Stimulated activated CD4-positive, alpha-beta T cell treated with anti-CD3 and anti-CD28 coated beads, Interleukin-12 subunit alpha, Interleukin-12 subunit beta, amount 100 ng/mL, for 4 hours (primary cell): ENCODE results near the gene CDC42BPG.

Experiments used
- DNase-seq: peaks from one replicate; pipeline ENCODE4 v3.0.0-alpha.2; 2020

The CDC42BPG gene

DNA sequence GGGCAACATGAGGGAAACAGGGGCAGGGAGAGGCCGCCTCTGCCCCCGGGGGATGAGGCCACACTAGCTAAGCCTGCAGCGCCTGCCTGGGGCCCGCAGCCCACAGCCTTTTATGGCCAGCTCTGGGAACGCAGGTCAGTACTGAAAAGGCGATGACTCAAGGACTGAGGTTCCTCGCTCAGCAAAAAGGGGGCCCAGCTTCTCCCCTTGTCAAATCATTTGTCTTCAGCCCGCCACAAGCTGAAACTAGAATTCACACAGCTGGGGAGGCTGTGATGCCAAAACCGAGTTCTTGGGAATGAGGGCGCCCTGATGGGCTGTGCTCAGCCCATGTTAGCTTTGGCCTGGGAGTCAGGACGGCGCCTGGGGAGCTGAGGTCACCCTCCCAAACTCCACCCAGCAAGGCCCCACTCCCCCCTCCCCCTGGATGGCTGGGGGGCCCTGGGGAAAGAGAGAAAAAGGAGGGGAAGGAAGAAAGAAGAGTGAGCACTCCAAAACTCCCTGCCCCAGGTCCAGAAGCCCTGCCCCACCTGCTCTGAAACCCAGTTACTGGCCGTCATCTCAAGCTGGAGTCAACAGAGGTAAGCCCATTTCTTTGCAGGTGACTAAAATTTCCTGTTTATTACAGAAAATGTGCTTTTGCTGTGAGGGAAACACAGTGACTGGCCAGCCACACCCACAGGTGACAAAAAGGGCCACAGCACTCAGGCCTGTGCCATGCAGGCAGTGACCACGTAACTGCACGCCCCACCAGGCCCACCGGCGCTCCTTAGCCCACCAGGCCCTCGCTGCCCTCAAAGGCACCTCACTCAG lies 20.2 kb upstream of the CDC42BPG start:
- no peak for DNase-seq

DNA sequence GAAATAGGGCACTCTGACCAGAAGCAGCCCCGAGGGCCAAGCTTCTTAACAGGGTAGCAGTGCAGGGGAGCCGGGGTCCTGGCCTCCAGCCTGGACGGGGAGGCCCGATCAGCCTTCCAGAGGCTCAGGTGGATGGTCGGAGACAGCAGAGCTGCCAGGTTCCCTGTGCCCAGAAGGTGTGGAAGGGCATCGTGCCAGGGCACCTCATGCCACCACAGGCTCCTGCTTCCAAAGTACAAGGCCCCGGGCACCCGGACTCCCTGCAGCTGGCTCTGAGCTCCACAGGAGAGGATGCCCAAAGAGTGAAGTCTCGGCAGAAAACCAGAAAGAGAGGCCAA lies 19.7 kb upstream of the CDC42BPG start:
- no peak for DNase-seq

DNA sequence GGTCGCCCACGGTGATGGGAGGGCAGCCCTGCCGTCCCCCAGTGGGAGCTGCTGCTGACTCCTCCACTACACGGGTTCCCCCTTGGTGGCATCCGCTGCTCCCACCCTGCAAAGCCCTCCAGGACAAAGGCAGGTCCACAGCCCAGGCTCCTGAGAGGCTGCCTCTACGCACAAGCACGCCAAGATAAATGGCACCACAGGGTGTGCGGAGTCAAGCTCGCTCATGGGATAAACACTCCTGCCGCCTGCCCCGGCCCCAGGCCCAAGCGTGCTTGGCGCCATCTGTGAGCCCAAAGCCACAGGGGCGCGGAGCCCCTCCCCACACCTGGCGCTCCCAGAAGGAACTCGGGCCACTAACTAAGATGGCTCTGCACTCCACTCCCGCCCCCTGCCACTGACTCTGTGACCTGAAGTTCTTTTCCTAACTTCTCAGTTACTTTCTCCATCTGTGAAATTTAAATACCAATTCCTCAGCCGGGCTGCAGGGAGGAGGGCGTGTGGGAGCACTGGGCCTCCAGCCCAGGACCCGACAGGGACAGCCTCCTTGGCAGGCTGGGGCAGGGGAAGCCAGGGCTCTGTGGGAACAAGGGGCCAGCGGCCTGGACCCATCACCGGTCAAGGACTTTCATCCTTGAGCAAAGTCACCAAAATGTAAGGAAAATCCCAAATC lies 19.1 kb upstream of the CDC42BPG start:
- DNase-seq: no peak

DNA sequence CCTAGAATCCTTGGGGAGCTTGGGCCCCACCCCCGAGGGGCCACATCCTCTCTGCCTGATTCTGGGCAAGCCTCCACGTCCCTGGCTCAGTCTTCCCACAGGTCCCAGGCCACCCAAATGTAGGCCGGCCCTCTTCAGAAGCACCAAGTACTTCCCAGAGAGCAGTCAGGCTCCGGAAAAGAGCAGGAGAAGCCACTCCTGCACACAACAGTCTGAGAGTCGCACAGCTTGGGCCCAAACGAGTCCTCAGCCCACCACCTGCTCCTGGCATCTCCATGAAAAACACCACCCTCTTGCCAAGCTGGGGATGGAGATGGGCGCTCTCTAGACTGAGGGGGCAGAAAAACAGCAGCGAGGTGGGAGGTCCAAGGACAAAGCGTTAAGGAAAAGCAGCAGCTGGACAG lies 18.5 kb upstream of the CDC42BPG start:
- DNase-seq: no peak

DNA sequence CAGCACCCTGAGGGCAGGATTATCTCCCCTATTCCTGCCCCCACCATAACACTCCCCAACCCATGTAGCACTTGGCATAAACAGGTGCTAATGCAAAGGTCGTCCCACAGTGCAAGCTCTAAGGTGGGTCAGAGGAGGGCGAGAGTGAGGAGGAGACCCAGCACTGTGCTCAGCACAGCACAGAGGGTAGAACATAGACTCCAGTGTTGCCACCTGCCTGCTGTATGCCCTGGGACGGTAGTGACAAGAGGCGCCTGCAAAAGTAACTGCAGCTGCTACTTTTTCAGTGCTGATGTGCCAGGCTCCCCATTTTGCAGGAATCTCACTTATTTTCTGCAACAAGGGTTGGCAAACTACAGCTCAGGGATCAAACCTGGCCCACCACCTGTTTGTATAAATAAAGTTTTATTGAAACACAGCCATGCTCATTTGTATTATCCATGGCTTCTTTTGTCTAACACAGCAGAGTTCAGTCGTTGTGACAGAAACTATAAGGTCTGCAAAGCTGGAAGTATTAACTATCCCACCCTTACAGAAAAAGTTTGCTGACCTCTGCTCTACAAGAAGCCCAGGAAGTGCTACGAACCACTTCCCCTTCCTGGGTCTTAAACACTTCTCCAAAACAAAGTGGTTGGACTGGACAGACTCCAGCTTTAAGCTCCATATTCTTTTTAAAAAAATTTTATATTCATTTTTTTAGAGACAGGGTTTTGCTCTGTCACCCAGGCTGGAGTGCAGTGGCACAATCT lies 16.9 kb upstream of the CDC42BPG start:
- no peak for DNase-seq

DNA sequence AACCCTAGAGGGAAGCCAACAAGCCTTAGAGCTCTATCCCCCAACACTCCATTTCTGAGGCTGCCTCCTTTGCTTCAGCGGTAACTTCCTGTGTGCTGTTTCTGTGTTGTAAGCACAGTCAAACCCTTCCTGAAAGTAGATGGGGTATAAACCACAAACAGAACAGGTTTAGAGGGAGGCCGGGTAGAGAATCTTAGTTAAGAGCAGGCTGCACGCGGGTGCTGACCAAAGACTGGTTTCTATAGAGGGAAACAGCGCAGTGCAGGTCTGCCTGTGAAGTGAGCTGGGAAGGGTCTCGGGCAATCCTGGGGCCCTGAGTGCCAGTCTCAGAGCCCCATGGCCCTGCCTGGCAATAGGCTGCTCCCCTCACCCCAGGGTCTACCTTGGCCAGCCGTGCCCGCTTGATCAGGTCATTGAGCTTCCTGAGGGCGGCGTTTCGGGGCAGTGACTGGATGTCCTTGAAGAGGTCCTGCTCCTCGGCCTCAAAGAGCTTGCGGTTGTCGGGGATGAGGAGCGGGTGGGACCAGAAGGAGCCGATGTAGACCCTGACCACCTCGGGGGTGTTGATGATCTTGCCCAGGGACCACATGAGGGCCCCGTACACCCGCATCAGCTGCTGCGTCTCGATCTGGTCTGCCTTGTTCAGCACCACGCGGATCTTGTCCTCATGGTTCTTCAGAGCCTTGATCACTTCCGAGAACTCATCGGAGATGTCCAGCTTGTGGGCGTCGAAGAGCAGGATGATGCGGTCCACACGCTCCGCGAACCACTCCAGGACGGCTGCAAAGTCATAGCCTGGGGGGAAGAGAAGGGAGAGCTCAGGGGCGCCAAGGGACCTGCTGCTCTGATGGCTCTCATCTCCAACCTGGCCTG lies 15.3 kb upstream of the CDC42BPG start:
- no peak for DNase-seq

DNA sequence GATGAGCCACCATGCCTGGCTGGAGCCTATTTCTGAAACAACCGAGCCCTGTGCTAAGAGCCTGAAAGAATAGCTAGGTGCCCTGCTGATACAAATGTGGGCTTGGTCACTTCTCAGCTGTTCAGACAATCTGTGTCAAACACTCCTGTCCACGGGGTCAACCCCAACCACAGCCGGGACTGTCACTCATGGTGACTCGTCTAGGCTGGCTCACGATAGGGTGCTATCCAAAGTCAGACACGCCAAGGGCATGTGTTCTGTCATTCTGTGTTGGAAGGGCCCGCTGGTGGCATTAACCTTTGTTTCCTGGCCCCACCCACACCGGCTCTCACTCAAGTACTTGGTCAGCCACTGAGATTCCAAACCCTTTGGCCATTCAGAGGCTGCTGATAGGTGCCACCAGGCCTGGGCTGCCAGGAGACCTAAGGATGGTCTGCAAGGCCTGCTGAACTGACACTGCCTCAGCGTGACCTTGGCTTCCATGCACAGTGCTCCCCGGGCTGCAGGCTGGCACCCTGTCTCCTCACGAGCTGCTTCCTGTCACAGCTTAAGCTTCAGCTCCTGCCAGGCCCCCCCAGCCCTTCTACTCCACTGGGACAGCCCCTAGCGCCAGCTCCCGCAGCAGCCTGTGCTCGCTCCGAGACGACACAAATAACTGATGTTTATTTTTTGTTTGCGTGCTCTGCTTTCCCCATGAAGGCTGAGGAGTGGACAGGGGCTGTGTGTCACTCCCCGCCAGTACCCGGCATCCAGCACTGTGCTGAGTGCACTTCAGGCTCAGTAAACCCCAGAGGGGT lies 14.2 kb upstream of the CDC42BPG start:
- no peak for DNase-seq

DNA sequence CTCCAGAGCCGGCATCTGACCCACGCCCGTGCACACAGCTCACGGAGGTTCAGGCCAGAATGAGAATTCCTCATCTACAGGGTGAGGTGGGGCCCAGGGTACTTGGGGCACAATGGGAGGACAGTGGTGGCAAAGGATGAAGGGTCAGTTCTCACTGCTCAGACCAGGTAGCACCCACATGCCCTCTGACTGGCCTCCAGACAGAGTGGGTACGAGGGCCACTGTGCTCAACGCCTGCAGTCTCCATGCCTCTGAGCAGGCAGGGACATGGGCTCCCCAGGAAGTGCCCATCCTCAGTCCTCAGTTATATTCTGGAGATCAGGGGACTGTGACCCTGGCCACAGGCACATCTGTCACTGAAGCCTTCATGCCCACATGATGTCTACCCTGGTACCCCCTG lies 13.0 kb upstream of the CDC42BPG start:
- no peak for DNase-seq

DNA sequence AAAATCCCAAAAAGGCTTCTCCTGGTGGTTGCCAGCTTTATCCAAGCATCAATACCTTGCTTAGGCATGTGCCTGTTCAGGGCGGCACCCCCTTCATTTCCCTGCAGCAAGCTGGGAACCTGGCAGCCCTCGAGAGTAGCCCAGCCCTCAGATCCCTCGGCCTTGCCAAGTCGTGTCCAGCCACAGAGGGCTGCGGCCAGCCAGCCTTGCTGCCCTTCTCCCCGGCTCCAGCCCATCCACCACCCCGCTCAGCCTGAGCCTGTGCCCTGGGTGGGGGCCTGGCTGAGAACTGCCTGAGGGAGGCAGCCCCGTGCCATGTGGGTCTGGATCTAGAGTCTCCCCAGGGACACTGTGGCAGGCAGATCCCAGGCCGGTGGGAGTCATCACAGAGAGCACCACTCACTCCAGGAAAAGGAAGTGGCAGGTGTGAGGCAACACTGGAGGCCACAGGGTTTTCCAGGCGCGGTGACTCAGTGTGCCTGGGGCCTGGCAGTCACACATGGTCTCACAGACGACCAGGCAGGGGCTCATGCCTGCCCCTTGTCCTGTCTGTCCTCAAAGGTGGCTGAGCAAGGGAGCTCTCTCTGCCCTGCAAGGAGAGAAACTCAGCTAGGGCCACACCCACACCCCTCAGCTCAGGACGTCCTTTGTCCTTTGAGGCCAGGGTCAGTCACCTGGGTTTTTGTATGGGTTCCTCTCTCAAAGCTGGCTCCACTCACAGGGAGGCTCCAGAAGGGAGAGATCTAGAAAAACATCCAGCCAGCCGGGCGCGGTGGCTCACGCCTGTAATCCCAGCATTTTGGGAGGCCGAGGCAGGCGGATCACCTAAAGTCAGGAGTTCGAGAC lies 12.2 kb upstream of the CDC42BPG start:
- DNase-seq: no peak

DNA sequence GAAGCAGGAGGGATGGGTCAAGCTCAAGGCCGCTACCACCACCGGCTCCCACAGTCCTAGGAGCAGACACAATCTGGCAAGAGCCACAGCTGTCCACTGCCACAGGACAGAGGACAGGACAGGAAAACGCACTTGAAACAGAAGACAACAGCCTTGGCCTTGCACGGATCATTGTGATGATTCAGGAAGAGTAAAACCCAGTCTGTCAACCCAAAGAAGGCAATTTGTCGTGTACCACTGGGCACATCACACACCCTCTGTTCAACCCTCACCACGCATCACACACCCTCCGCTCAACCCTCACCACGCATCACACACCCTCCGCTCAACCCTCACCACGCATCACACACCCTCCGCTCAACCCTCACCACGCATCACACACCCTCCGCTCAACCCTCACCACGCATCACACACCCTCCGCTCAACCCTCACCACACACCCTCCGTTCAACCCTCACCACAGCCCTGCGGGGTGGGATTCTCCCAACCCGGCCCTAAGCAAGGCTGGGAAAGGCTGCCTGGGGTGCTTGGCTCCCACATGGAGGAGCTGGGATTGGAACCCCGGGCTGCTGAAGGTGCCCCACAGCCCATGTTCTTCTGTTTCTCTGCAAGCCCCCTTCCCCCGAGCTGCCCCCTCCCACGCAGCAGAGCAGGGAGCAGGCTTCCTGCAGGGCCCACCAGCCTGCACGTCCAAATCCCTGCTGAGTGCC lies 11.3 kb upstream of the CDC42BPG start:
- no peak for DNase-seq

DNA sequence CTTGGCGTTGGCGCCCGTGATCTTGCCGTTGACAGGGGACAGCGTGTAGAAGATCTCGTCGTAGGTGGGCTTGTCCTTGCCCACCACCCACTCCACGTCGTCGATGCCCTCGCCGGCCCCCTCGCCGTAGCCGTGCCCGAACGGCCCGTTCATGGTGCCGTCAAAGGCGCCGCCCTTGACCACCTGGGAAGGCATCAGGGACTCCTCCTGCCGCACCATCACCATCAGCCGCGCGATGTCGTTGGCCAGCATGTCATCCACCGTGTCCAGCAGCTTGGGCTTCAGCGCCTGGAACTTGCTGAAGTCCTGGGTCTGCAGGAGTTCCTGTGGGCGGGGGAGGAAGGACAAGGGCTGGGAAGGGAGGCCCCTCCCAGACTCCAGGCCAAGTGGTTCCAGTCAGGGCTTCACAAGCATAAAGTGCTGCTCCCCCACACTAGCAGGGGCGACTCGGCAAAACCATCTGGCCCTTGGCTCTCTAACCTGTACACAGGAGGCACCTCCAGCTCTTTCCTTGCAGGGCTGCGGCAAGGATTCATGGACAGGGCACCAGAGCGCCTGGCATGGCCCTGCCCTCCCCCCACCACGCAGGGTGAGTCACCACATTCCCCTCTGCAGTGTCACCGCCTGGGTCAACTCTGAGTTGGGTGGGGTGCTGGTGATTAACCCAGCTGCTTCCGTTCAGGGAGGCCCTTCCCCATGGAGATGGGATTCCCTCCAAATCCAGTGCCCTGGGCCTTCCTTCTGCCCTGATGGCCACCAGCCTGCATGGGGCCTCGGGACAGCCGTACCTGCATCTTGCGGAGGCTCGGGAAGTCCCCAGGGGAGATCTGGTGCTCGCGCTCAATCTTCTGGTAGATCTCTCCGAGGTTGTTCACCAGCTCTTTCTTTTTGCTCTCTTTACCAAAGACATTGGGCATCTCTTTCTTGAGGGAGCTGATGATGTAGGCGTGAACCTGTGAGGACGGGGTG lies 10.4 kb upstream of the CDC42BPG start:
- DNase-seq: no peak

DNA sequence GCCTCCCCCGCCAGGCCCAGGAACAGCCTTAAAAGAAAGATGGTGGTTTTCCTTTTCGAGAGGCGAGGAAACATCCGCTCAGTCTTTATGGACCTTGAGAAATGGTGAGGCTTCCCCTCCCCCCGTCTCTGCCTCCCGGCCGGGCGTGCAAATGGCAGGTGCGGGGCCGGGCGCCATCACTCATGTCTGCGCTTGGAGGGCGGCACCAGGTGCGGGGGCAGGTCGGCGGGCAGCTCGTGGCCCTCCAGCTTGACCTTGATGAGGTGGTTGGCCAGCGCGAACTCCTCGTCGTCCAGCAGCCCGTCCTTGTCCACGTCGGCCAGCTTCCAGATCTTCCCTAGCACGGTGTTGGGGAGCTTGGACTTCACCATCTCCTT lies 9.7 kb upstream of the CDC42BPG start:
- no peak for DNase-seq

DNA sequence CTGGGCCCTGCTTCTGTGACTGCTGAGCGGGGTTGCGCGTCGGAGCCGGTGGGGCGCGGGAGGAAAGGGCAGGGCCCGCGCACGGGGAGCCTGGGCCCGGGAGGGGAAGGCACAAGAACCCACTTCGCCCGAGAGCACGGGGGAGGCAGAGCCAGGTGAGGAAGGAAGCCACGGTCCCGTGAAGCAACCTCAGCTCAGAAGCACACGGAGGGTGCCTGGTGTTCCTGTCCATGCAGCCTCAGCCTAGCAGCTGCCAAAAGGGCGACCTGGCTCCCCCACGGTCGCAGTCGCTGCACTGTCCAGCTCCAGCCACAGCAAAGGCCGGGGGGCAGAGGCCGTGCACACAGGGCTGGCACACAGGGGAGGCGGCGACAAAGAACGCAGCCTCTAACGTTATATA lies 9.3 kb upstream of the CDC42BPG start:
- no peak for DNase-seq

DNA sequence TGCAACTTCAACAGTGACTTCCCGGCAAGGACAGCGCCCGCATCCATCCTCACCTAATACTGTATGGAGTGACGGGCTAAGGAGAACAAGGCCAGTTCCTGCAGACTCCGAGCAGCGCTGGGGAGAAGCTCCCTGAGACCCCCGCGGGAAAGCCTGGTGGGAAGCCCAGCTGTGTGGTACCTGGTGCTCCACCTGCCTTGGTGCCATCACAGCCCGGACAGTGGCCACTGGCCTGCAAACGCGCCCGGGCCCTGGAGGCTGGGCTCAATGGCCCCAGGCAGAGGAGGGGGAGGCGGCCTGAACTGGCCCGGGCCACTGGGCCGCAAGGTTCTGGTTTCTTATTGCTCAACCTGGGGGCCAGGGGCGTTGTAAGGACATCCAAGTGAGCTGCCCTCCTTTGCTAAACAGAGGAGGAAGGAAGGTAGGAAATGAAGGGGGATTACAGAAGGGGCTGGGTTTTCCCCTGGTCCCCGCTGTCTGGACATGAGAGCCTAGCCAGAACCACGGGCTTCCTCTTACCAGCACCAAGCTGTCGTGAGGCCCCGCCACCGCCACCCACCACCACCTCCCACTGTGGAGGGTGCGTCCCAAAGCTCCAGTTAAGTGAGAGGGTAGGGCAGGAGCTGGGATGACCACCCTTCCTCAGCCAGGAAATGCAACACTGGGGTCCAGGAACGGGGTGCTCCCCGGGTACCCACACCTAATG lies 8.5 kb upstream of the CDC42BPG start:
- no peak for DNase-seq

DNA sequence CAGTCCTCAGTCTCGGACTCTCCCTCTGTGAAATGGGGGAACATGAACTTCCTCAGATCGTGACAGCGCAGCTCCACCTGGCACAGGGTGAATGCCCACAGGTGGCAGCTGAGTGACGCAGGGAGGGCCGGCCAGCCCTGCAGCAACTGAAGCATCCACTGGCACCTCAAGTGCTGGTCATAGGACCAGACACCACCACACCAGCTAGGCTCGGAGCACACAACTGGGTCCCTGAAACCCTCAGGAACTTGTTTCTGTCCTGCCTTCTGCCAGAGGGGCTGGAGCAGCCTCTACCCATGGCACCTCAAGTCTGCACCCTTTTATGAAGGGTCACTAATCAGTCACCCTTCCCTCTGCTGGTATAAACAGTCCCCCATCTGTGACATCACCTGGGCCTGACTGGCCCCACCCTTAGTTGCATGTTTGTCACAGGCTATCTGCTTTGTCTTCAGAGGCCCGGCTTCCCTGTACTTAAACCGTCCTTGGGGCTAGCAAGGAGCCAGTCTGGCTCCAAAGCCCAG lies 7.4 kb upstream of the CDC42BPG start:
- no peak for DNase-seq

DNA sequence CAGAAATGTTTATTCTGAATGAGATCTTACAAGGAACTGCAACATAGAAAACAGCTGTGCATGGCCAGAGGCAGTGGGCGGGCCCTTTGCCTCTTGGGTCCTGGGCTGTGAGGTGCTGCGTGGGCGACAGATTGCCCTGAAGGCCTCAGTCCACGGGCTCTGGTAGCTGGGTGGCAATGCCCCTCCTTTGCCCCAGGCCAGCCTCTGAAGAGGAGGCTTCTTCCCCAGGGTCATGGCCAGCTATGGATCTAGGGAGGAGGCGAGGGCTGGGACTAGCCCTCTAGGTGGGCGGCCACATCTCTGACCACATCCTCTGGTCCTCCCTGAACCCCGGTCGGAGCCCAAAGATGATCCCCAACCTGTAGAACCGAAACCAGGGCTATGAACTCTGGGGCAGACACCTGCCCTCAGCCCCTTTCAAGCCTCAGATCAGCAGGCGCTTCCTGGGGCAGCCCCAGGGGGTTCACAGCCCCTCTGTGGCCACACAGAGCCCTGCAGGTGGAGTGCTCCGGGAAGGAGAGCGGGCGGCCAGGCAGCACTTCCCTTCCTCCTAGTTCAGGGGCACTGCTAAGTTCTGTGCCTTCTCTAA lies 6.6 kb upstream of the CDC42BPG start:
- DNase-seq: no peak

DNA sequence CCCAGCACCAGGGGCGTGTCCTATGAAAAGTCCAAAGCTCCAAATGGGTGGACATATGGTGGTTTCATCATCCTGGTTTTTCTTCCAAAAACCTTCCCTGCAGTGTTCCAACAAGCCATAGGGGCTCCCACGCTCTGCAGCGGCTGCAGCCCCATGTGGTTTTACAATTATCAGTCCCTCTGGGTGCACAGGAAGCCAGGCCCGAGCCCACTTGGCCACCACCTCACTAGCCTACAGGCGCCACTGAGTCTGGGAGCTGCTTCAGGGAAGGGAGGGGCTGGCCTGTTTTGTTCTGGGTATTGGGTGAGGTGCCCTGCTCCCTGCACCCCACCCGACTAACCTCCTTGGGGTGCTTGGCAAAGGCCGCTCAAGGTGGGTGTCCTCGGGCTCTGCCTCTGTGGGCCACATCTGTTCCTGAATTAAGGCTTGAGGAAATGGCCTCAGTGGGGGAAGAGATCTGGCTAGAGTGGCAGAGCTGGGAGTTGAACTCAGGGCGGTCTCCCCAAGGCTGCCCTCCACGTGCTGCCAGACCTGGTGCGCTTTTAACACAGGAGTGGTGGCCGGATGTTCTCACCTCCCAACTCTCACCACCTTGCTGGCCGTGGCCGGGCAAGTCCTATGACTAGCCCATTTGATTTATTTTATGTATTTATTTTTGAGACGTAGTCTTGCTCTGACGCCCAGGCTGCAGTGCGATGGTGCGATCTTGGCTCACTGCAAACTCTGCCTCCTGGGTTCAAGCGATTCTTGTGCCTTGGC lies 5.3 kb upstream of the CDC42BPG start:
- no peak for DNase-seq
